K562 (cell line): ENCODE measurements around the gene RTCB. TPM values are rescaled to one million over a fixed set of nuclear protein-coding genes. Genes with fewer than 3 reads are reported as not detected.

Experiments
- ATAC-seq: fragments of 200-7000 bp; cut with Tn5 transposase; 3 replicates; pipeline ENCODE4 v1.9.1; 2020; ENCODE audit warnings: moderate library complexity
- BruUV-seq: library from RNA; stranded (reverse); fragments of 400-500 nt; replicated peaks from 2 replicates; lab custom pipeline; 2021; lab: Mats Ljungman, UMichigan
- CTCF ChIA-PET: fragments of 300-600 bp; formaldehyde crosslinking; extraction: SDS; loops from one replicate; lab custom pipeline; 2021; ENCODE audit warnings: low intra/inter-chr PET ratio; lab: Yijun Ruan, JAX
- POLR2A ChIA-PET: fragments of 300-600, 350-650 bp; sonication (Branson Sonifier 250); formaldehyde crosslinking; extraction: SDS; loops from one replicate; lab custom pipeline; 2021; ENCODE audit warnings: antibody characterized with exemption, inconsistent platforms; lab: Yijun Ruan, JAX
- DNase-seq, 4 experiments: peaks; one replicate each; pipeline versions ENCODE4 v3.0.0 to v3.0.0-alpha.2; 2011 to 2018; ENCODE audit warnings: low spot score in 3 of 4, mixed read lengths in 3 of 4; ENCODE audit errors: extremely low read depth in 1 of 4
- FAIRE-seq: peaks from 2 replicates; lab custom pipeline; 2011; peaks lifted over from hg19 to GRCh38; lab: Jason Lieb, UNC
- H2AFZ ChIP-seq: 2 replicates; pipeline ENCODE4 v1.6.0; 2011; ENCODE audit warnings: low read depth, low read length, control low read depth, inconsistent platforms
- H3K27ac ChIP-seq: fragments of 200-600 bp; 3 replicates; pipeline ENCODE4 v1.8.0; 2011; ENCODE audit warnings: low read depth, mild to moderate bottlenecking, control low read depth, inconsistent platforms, low read length, moderate library complexity, mixed read lengths; ENCODE audit errors: extremely low read depth
- H3K27me3 ChIP-seq, 2 experiments: fragments of 300-600 bp in 1 of 2; 2 replicates in 1 of 2; 3 replicates in 1 of 2; pipeline versions ENCODE4 v1.6.0 to v1.8.0; 2011; ENCODE audit warnings: inconsistent platforms in 2 of 2, low read length in 2 of 2, mild to moderate bottlenecking in 1 of 2, mixed read lengths in 1 of 2, moderate library complexity in 1 of 2; ENCODE audit not compliant: control insufficient read depth in 2 of 2, insufficient read depth in 2 of 2
- H3K36me3 ChIP-seq: fragments of 300-600 bp; 3 replicates; pipeline ENCODE4 v1.8.0; 2011; ENCODE audit warnings: mild to moderate bottlenecking, low read length, inconsistent platforms; ENCODE audit not compliant: control insufficient read depth, insufficient read depth
- H3K4me1 ChIP-seq, 2 experiments: fragments of 200-600 bp in 1 of 2; replicated peaks in 1 of 2; 2 replicates in 1 of 2; 3 replicates in 1 of 2; pipeline versions ENCODE4 v1.5.1 to v1.8.0; 2011; ENCODE audit warnings: inconsistent platforms in 2 of 2, low read length in 2 of 2, mild to moderate bottlenecking in 1 of 2, mixed read lengths in 1 of 2, moderate library complexity in 1 of 2; ENCODE audit not compliant: control insufficient read depth in 2 of 2, insufficient read depth in 2 of 2
- H3K4me2 ChIP-seq: 2 replicates; pipeline ENCODE4 v1.6.1; 2011; ENCODE audit warnings: low read length, control low read depth, inconsistent platforms, mixed read lengths; ENCODE audit not compliant: insufficient read depth
- H3K4me3 ChIP-seq: fragments of 200-600 bp; sonication (generic), shearing (Covaris generic); 2 replicates; pipeline ENCODE4 v1.5.1; 2016; ENCODE audit warnings: control low read depth, inconsistent platforms
- H3K79me2 ChIP-seq: fragments of 200-600 bp; 3 replicates; pipeline ENCODE4 v1.8.0; 2011; ENCODE audit warnings: low read length, inconsistent platforms; ENCODE audit not compliant: control insufficient read depth, insufficient read depth
- H3K9ac ChIP-seq, 2 experiments: 2 replicates each; pipeline versions ENCODE4 v1.6.0 to v1.6.1; 2011; ENCODE audit warnings: low read depth in 2 of 2, low read length in 2 of 2, control low read depth in 1 of 2, inconsistent platforms in 1 of 2, mild to moderate bottlenecking in 1 of 2, mixed read lengths in 1 of 2; ENCODE audit not compliant: insufficient read depth in 1 of 2
- H3K9me1 ChIP-seq: one replicate; pipeline ENCODE4 v1.6.0; 2011; ENCODE audit warnings: inconsistent platforms, mild to moderate bottlenecking, low read length, moderate library complexity; ENCODE audit not compliant: control insufficient read depth, insufficient read depth
- H3K9me3 ChIP-seq: replicated peaks from 2 replicates; pipeline ENCODE4 v1.5.1; 2011; ENCODE audit warnings: low read depth, low read length, inconsistent platforms; ENCODE audit not compliant: control insufficient read depth, insufficient read depth
- H4K20me1 ChIP-seq: replicated peaks from 2 replicates; pipeline ENCODE4 v1.6.1; 2011; ENCODE audit warnings: low read length, inconsistent platforms, mixed read lengths; ENCODE audit not compliant: control insufficient read depth, insufficient read depth
- CBX5 ChIP-seq: IDR thresholded peaks from 2 replicates; pipeline ENCODE4 v1.6.1; 2014; ENCODE audit warnings: low read depth, borderline replicate concordance
- CBX8 ChIP-seq: fragments of 200-600 bp; sonication (generic); IDR thresholded peaks from 2 replicates; pipeline ENCODE4 v1.6.1; 2012; ENCODE audit warnings: borderline replicate concordance, mixed run types, low read depth, mild to moderate bottlenecking, moderate library complexity, mixed read lengths, low read length, control low read depth, inconsistent platforms; ENCODE audit not compliant: poor library complexity, severe bottlenecking; ENCODE audit errors: extremely low read depth
- GATAD2B ChIP-seq: fragments of 450-650 bp; IDR thresholded peaks from 2 replicates; pipeline ENCODE4 v1.6.1; 2017; ENCODE audit warnings: mild to moderate bottlenecking, borderline replicate concordance
- NEUROD1 ChIP-seq: fragments of 150-350 bp; IDR thresholded peaks from 2 replicates; pipeline ENCODE4 v1.6.1; 2014; ENCODE audit warnings: borderline replicate concordance, low read length, low read depth; ENCODE audit not compliant: partially characterized antibody
- WGBS: fragments of 100-300 bp; shearing (Covaris generic); methylation state at CpG from one replicate; pipeline ENCODE4 v1.1.6; 2016; ENCODE audit warnings: low coverage, mixed read lengths; ENCODE audit not compliant: insufficient coverage; ENCODE audit errors: missing lambda C conversion rate; 5-methylcytosine and 5-hydroxymethylcytosine counted together
- in situ Hi-C: fragments of 300-500 bp; cut with MboI; formaldehyde crosslinking; loops from 4 replicates; pipeline ENCODE4 v1.15.0; 2018; ENCODE audit warnings: inconsistent platforms, mixed read lengths
- intact Hi-C: fragments of 100-400 bp; cut with micrococcal nuclease; formaldehyde crosslinking; loops from 2 replicates; pipeline ENCODE4 v1.14.2; 2022
- polyA plus RNA-seq, 8 experiments: library from polyadenylated mRNA; depleted of rRNA in 4 of 8; stranded (reverse) in 5 of 8; unstranded in 3 of 8; fragments of >200 nt; fragmentation: Nextera tagmentation in 2 of 8; fragmentation: Illumina TruSeq in 1 of 8; extraction: Ambion mirVana in 2 of 8; extraction: Trizol in 1 of 8; gene quantifications; 2 replicates each; pipeline versions ENCODE4 v1.2.1 to v1.2.3, GENCODE V29; 2011 to 2014; ENCODE audit warnings: inconsistent platforms in 1 of 8, missing spikeins in 1 of 8
- total RNA-seq, 7 experiments: library from RNA; depleted of rRNA in 6 of 7; stranded (reverse); fragments of >200 nt in 6 of 7; fragmentation: Illumina TruSeq in 2 of 7; extraction: Trizol in 2 of 7; gene quantifications; 2 replicates each; pipeline versions ENCODE4 v1.2.1 to v1.2.3, GENCODE V29; 2011 to 2021; ENCODE audit warnings: low replicate concordance in 1 of 7
- TF ChIP-seq, protein P1 (sequence below): fragments of 450-650 bp; IDR thresholded peaks from 2 replicates; pipeline ENCODE4 v1.6.1; 2014; ENCODE audit warnings: low read depth, mild to moderate bottlenecking, moderate library complexity, borderline replicate concordance
- TF ChIP-seq, protein P2 (sequence below): fragments of 450-650 bp; formaldehyde crosslinking; IDR thresholded peaks from 2 replicates; pipeline ENCODE4 v1.4.0; 2020; ENCODE audit warnings: mild to moderate bottlenecking, moderate library complexity

The RTCB gene
- total and polyA plus RNA-seq, 9 of the 15 experiments (the other 6 are each of a cell fraction or from before 2014, with no cell fraction given) = 80.3 to 269 (median 92.3) TPM

DNA sequence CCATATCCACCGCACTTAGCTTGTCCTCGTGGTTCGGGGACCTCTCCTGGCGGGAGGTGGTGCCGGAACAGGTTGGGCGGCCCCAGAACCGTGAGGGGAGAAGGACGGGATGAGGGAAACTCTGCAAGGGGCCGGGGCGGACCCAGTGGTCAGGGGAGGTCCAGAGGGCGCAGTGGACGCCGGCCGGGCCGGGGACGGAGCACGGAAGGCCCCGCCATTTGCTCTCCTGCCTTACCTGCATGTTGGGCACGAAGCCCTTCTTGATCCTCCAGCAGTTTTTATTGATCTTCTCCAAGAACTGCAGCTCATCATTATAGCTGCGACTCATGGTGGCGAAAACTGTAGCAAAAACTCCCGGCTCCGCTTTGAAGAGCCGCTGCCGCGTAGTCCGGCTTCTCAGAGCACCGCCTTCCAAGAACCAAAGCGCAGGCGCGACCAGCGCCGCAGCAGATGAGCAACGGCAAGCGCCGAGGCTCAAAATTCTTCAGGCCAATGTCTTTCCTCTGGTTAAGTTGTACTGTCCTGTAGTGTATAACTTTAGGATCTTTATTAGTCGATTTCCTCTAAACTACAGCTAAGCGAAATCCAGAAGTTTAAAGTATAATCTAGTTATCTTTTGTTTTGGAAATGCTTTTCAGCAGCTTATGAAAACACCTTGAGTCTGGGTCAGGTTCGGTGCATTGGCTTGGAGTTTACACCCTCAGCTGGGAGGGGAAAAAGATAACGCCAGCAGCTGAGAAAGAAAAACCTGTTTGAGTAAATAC, at the start of gene RTCB (continued):
- TF ChIP-seq, protein P1, sequence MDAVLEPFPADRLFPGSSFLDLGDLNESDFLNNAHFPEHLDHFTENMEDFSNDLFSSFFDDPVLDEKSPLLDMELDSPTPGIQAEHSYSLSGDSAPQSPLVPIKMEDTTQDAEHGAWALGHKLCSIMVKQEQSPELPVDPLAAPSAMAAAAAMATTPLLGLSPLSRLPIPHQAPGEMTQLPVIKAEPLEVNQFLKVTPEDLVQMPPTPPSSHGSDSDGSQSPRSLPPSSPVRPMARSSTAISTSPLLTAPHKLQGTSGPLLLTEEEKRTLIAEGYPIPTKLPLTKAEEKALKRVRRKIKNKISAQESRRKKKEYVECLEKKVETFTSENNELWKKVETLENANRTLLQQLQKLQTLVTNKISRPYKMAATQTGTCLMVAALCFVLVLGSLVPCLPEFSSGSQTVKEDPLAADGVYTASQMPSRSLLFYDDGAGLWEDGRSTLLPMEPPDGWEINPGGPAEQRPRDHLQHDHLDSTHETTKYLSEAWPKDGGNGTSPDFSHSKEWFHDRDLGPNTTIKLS = 0 out of 2 replicates have a peak, but pooled peaks have one; percentile 39
- no peak for TF ChIP-seq GATAD2B
- TF ChIP-seq NEUROD1 = no peak

DNA sequence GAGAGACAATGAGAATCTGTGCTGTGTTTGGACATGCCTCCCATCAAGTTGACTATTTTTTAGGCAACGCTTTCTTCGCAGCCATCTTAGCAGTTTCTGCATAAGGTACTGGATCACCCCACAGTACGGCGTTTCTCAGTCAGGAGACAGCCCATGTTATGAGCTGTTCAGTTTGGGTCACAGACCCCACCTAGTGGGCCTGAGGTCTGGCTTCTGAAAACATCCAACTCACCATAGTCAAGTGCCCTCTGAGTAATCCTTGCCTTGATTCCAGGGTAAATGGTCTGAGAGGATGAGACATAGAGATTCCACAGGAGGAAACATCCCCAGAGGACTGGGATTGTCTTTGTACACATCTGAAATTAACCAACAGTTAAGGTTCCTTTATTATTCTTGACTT, 45.0 kb upstream of the RTCB start:
- FAIRE-seq (no peak), ATAC-seq (no peak), DNase-seq (no peak)
- no TSS peak for BruUV-seq
- Histone ChIP-seq H2AFZ (no peak overlapping the region), H3K27ac (no peak overlapping the region), H3K4me3 (no peak overlapping the region), H3K9me3 (no peaks in the 10 kb centered on the region), H3K9me1 (no peaks in the 10 kb centered on the region), H3K4me1 (no peaks in the 10 kb centered on the region), H3K27me3 (peaks cover 4 to 12% of the 10 kb centered on the region in 2 experiments; a peak in 2 of 5 replicates), H3K79me2 (no peaks in the 10 kb centered on the region), H3K36me3 (no peaks in the 10 kb centered on the region), H3K9ac (no peak overlapping the region), H4K20me1 (no peaks in the 10 kb centered on the region), H3K4me2 (no peak overlapping the region)
- no peak for TF ChIP-seq CBX8
- no peak for TF ChIP-seq CBX5
- TF ChIP-seq, protein P2, sequence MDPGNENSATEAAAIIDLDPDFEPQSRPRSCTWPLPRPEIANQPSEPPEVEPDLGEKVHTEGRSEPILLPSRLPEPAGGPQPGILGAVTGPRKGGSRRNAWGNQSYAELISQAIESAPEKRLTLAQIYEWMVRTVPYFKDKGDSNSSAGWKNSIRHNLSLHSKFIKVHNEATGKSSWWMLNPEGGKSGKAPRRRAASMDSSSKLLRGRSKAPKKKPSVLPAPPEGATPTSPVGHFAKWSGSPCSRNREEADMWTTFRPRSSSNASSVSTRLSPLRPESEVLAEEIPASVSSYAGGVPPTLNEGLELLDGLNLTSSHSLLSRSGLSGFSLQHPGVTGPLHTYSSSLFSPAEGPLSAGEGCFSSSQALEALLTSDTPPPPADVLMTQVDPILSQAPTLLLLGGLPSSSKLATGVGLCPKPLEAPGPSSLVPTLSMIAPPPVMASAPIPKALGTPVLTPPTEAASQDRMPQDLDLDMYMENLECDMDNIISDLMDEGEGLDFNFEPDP (CRISPR knock-in tag) = no peak
- 2% methylated on average over 4 of the region's 4 CpGs for WGBS
- in situ Hi-C loops (no loop called here), intact Hi-C loops (no loop called here)
- ChIA-PET CTCF (no interaction called here), POLR2A (interaction anchor here (0.6 kb wide), 1 partner anchor 10 kb away, joined by 3 read pairs; no protein-coding TSS in a partner anchor)
